Brain microvascular endothelial cell (primary cell): ENCODE results near the gene ANP32B.

Experiments
- DNase-seq: peaks from one replicate; pipeline ENCODE4 v3.0.0-alpha.2; 2020
- H3K27ac ChIP-seq: fragments of 250-450 bp; sonication (Bioruptor Pico); 2 replicates; pipeline ENCODE4 v1.5.1; 2020; ENCODE audit warnings: mild to moderate bottlenecking, moderate library complexity
- H3K27me3 ChIP-seq: fragments of 250-450 bp; sonication (Bioruptor Pico); replicated peaks from 2 replicates; pipeline ENCODE4 v1.5.1; 2020; ENCODE audit warnings: mild to moderate bottlenecking
- H3K36me3 ChIP-seq: fragments of 250-450 bp; sonication (Bioruptor Pico); replicated peaks from 2 replicates; pipeline ENCODE4 v1.5.1; 2020; ENCODE audit warnings: mild to moderate bottlenecking
- H3K4me3 ChIP-seq: 2 replicates; pipeline ENCODE4 v1.5.1; 2011; ENCODE audit warnings: low read depth, mild to moderate bottlenecking, control low read depth, low read length, moderate library complexity
- in situ Hi-C: cut with HindIII; loops from 2 replicates; pipeline ENCODE4 v1.10.0; 2017; ENCODE audit warnings: low sequenced_read_pairs, low pct_ligation_motif_present
- TF ChIP-seq, protein P1 (sequence below): IDR thresholded peaks from 2 replicates; pipeline ENCODE4 v1.5.1; 2011; ENCODE audit warnings: low read depth, mild to moderate bottlenecking, moderate library complexity, low read length, control low read depth, inconsistent platforms; ENCODE audit errors: missing control alignments

ANP32B gene

DNA sequence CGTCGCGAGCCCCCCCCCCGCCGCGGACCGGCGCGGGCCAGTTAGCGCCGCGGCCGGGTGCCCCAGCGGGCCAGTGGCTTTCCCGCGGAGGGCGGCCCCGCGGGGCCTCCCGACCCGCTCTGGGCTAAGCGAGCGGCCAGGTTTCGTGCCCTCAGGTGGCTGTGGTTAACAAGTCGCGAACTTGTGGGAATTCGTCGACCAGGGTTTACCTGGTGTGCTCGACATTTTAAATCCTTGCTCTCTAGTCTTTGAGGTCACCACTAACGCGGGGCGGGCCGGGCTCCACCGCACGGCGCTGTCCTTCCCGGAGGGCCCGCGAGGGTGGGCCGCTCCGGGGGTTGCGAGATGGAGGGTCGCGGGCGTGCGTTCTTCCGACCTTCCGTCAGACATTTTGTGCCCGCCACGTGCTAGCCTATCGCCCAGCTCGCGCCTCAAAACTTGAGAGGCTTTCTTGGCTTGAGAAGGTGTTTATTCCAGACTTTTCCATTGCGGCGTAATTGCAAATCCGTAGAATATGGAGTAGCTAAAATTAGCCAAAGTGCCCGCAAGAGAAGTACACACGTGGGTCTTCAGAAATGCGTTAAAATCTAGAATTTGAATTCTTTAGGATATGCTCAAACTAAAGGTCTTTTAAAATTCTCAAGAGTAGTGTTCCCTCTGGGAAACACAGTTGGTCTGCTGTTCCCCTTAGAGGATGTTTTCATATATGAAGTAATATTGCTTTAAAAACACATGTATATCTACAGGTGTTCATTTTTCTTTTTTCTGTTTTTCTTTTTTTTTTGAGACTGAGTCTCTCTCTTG is 2.1 kb downstream of the ANP32B start:
- DNase-seq, result no peak

DNA sequence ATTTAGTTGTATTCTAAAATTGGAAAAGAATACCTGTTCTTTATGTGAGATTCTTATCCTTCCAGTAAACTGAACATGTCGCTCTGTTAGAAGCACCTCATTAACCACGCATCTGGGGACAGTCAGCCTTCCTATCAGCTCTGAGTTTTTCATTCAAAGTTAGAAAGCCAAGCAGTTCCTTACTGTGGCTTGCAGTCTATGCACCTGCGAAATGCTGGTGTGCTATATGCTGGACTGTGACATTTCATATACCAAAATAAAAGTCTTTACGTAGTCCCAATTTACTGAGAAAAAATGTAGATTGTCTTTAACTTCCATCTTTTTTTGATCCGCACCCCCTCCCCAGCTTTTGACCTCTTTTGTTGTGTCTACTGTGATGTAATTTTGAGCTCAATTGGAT is 4.3 kb downstream of the ANP32B start:
- in situ Hi-C loops, result no loop called here
- Histone ChIP-seq H3K27ac (no peak overlapping the region), H3K27me3 (no peaks in the 10 kb centered on the region), H3K4me3 (no peak overlapping the region), H3K36me3 (no peaks in the 10 kb centered on the region)
- TF ChIP-seq, protein P1, sequence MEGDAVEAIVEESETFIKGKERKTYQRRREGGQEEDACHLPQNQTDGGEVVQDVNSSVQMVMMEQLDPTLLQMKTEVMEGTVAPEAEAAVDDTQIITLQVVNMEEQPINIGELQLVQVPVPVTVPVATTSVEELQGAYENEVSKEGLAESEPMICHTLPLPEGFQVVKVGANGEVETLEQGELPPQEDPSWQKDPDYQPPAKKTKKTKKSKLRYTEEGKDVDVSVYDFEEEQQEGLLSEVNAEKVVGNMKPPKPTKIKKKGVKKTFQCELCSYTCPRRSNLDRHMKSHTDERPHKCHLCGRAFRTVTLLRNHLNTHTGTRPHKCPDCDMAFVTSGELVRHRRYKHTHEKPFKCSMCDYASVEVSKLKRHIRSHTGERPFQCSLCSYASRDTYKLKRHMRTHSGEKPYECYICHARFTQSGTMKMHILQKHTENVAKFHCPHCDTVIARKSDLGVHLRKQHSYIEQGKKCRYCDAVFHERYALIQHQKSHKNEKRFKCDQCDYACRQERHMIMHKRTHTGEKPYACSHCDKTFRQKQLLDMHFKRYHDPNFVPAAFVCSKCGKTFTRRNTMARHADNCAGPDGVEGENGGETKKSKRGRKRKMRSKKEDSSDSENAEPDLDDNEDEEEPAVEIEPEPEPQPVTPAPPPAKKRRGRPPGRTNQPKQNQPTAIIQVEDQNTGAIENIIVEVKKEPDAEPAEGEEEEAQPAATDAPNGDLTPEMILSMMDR, result no peak
- no peak for DNase-seq

More for the DNA sequence above, 2.1 kb downstream of the ANP32B start:
- no peaks in the 10 kb centered on the region for H3K36me3 ChIP-seq
- peak overlapping the region; percentile 52 for H3K4me3 ChIP-seq
- no peaks in the 10 kb centered on the region for H3K27me3 ChIP-seq
- in situ Hi-C loops, result no loop called here
- TF ChIP-seq, protein P1, result no peak
- peak overlapping the region; percentile 87 for H3K27ac ChIP-seq

DNA sequence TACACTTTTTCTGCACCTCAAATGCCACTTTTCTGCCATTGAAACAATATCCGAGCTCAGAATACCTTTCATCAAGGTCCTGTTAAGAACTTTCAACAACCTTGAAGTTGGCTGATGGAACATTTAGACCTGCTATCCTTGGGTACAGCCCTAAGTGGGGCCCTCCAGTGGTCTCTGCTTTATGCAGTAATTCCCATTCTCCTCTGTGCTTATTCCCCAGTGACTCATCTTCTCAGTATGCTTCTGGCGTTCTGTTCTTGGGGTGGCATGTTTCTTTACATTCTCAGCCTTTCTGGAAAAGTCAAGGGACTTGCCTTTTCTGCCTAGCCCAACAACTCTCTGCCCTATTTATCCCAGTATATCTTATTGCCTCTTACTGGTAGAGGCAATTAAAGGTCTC is 7.1 kb downstream of the ANP32B start:
- no peak overlapping the region for H3K27ac ChIP-seq
- in situ Hi-C loops, result no loop called here

DNA sequence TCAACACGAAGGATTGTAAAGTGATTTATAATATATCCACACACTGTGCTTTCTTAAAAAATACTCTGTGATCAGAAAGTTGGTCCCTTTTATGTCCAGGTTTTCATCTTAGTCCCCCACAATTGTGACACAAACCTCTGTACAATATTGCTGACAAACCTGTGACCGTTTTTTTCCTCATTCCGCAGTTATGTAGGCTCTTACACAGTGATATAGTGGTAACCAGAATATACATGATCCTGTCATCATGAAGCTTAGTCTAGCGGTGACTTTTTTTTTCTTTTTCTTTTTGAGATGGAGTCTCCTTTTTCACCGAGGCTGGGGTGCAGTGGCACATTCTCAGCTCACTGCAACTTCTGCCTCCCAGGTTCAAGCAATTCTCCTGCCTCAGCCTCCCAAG is 8.7 kb downstream of the ANP32B start:
- TF ChIP-seq, protein P1, result no peak
- Histone ChIP-seq H3K4me3 (no peak overlapping the region), H3K27ac (no peak overlapping the region), H3K27me3 (no peaks in the 10 kb centered on the region), H3K36me3 (peaks cover 9% of the 10 kb centered on the region)
- DNase-seq, result no peak
- in situ Hi-C loops, result no loop called here

More for the DNA sequence above, 7.1 kb downstream of the ANP32B start:
- Histone ChIP-seq H3K27me3 (no peaks in the 10 kb centered on the region), H3K4me3 (no peak overlapping the region), H3K36me3 (peaks cover 2% of the 10 kb centered on the region)
- TF ChIP-seq, protein P1, result peak; percentile 61
- DNase-seq, result peak; percentile 62

- TF ChIP-seq, protein P1, result no peak
- no peaks in the 10 kb centered on the region for H3K27me3 ChIP-seq
- peaks cover 9% of the 10 kb centered on the region for H3K36me3 ChIP-seq
- DNase-seq, result no peak
- no peak overlapping the region for H3K27ac ChIP-seq
- in situ Hi-C loops, result no loop called here
- no peak overlapping the region for H3K4me3 ChIP-seq
These were observed 9.1 kb downstream of the ANP32B start for GRCh38 chr9:97992219-97992618.
